ENCODE results near the gene PTPRN2.
"Not testable (repeated sequence)": the region's sequence is repeated elsewhere in the genome, so short reads cannot be mapped to it uniquely, and the experiment has no call there.

The PTPRN2 gene

DNA sequence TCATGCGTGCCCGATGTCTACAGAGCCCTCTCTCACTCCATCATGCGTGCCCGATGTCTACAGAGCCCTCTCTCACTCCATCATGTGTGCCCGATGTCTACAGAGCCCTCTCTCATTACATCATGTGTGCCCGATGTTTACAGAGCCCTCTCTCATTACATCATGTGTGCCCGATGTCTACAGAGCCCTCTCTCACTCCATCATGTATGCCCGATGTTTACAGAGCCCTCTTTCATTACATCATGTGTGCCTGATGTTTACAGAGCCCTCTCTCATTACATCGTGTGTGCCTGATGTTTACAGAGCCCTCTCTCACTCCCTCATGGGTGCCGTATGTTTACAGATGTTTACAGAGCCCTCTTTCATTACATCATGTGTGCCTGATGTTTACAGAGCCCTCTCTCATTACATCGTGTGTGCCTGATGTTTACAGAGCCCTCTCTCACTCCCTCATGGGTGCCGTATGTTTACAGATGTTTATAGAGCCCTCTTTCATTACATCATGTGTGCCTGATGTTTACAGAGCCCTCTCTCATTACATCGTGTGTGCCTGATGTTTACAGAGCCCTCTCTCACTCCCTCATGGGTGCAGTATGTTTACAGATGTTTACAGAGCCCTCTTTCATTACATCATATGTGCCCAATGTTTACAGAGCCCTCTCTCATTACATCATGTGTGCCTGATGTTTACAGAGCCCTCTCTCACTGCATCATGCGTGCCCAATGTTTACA lies 739.7 kb downstream of the PTPRN2 start:
- DNase-seq: not testable (repeated sequence)

GRCh38 chr7:157846746-157847145 lies 740.9 kb downstream of the PTPRN2 start:
- not testable (repeated sequence) for DNase-seq

DNA sequence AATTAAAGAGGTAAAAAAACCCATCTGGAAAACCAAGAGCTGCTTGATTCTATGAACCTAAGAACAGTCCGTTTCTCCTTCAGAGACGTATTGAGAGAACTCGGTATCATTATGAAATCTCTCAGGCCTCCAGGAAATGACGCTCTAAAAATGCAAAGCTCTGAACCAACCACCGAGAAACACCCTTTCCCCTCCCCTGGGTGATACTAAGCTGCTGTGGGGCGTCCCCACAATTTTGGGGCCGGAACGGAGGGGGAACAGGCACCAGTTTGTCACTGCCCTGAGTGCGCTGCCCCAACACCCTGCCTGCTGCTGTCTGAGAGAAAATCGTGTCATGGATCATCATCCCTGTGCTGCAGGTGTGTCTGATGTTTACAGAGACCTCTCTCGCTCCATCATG lies 741.4 kb downstream of the PTPRN2 start:
- DNase-seq: no peak

DNA sequence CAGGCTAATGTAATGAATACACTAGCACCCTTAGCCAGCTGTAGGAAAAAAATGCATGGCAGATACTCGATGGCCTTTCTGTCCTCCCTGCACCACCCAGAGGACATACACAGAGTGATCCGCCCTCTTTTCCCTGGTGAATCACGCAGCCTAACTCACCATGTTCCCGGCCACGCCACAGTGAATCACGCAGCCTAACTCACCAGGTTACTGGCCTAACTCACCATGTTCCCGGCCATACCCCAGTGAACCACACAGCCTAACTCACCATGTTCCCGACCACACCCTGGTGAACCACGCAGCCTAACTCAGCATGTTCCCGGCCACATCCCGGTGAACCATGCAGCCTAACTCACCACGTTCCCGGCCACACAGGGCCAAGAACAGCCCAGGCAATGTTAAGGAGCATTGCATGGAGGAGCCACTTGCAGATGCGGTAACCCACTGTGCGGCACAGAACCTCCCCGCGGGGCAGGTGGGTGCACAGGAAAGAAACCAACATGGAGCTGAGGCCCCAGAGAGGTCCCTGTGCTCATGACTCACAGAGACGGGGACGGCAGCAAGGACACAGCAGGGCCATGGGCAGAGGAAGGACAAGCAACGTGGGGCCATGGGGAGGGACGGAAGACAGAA lies 742.3 kb downstream of the PTPRN2 start:
- DNase-seq: no peak

GRCh38 chr7:157844611-157845010 lies 743.0 kb downstream of the PTPRN2 start:
- no peak for DNase-seq

- DNase-seq: no peak
Measured at GRCh38 chr7:157844141-157844540, 743.5 kb downstream of the PTPRN2 start.

DNA sequence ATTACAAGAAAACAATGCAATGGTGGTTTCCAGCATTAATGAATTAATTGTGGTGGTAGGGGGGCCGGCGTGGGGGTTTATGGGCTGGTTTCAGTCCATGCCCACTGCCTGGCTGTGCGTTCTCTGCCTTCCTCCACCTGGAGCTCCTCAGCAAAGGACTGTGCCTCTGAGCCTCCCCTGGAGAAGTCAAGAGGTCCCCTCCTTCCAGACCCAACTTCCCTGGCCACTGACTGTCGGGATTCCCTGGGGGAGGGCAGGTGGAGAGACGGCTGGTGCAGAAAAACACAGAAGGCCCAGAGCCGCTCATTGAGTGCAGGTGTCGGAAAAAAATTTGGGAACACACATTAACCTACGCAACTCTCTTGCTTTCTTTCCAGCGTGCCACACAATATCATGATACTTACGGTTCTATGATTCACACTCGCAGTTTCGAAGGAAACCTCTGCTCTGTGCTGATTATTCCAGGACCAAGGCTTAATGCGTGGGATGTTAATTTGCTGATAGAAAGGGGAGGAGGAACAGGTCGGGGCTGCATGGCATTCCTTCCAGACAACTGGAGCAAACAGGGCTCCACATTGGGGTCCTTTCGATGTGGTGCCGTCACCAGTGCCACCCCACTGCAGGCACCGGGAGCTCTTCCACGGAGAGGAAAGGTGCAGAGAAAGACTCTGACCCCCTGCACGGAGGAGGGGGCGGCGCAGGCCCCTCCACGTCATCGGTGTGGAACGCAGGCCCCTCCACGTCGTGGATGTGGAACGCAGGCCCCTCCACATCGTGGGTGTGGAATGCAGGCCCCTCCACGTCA lies 744.1 kb downstream of the PTPRN2 start:
- DNase-seq: no peak

- no peak for DNase-seq
Measured at GRCh38 chr7:157841773-157842370, 745.8 kb downstream of the PTPRN2 start.

DNA sequence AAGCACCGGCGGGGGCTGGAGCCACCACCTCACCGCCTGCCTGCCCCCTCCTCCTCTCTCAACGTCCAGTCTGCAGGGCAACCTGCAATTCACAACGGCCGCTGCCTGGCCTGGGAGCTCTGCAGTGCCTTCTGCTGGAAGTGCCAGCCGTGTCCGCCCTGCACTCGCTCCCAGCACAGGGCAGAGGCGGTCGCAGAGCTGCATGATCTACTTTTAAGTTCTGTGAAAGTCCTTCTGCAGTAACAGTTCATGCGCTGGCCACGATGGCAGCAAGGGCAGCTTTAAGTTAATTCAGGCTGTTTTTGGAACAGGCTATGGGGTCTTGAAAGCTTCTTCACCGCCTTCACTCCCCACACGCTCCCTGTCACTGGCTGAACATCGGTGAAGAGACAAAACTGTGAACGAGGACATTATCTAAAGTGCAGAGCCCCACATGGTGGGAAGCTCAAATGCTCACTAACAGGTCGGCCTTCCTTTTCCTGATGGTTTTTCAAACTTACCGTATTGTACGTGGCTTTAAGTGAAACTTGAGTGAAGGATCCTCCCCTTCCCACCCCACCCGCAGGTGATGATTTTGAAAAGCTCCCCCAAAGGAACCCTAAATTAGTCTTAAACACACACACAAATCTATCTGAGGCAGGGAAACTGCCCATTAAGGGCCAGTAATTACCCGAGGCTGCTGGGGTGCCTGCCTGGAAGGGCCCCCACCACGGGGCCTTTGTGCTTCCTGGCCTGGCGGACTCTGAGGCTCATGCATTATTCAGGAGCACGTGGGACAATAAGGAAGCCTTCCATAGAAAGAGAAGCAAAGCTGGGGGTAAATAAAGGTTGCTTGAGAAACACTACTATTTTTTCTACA lies 746.5 kb downstream of the PTPRN2 start:
- DNase-seq: no peak

DNA sequence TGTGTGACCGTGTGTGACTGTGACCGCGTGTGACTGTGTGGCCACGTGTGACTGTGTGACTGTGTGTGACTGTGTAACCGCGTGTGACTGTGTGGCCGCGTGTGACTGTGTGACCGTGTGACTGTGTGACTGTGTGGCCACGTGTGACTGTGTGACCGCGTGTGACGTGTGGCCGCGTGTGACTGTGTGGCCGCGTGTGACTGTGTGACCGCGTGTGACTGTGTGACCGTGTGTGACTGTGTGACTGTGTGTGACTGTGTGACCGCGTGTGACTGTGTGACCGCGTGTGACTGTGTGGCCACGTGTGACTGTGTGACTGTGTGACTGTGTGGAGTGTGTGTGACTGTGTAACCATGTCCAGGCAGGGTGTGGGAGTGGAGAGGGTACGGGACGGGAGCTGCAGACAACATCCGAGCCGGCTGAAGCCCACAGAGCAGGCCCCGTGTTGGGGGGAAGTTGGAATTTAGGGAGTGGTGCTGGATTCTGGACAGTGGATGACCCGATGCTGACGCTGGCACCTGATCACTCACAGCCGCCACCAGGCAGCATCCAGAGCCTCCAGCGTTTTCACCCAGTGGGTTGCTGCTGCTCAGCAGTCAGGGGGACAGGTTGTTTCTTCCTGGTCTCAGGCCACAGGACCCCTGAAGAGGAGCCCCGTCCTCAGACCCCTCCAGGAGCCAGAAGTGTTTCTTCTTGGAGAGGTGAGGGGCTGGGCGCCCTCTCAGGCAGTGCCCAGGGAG lies 747.3 kb downstream of the PTPRN2 start:
- DNase-seq: no peak

- DNase-seq: no peak
Measured at GRCh38 chr7:157839672-157840167, 747.9 kb downstream of the PTPRN2 start.

GRCh38 chr7:157839226-157839625 lies 748.4 kb downstream of the PTPRN2 start:
- DNase-seq: no peak

DNA sequence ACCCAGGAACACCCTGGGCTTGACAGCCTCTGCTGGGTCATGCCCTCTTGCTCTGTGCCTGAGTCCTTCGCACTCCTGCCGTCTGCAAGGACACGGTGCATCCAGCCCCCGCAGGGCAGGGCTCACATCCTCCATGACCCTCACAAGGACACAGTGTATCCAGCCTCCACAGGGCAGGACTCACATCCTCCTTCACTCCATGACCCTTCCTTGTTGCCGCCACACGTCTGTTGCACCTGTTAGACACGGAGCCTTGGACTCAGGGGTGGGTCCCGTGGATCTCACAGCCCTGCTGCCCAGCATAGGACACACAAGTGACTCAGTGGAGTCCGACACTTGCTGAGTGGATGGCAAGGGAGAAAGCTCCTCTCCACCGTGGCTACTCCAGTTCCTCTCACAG lies 750.1 kb downstream of the PTPRN2 start:
- no peak for DNase-seq

GRCh38 chr7:157837047-157837446 lies 750.6 kb downstream of the PTPRN2 start:
- DNase-seq: no peak

GRCh38 chr7:157834501-157835163 lies 753.0 kb downstream of the PTPRN2 start:
- no peak for DNase-seq

DNA sequence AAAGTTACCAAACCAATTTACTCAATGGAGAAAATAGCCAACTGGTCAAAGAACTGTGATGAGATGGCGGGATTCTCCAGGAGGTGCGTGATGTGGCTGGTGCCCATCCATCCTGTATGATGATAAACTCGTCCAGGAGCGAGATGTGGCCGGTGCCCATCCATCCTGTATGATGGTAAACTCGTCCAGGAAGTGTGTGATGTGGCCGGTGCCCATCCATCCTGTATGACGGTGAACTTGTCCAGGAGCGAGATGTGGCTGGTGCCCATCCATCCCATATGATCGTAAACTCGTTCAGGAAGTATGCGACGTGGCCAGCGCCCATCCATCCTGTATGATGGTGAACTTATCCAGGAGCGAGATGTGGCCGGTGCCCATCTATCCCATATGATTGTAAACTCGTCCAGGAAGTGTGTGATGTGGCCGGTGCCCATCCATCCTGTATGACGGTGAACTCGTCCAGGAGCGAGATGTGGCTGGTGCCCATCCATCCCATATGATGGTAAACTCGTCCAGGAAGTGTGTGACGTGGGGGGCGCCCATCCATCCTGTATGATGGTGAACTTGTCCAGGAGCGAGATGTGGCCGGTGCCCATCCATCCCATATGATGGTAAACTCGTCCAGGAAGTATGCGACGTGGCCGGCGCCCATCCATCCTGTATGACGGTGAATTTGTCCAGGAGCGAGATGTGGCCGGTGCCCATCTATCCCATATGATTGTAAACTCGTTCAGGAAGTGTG lies 754.6 kb downstream of the PTPRN2 start:
- no peak for DNase-seq

DNA sequence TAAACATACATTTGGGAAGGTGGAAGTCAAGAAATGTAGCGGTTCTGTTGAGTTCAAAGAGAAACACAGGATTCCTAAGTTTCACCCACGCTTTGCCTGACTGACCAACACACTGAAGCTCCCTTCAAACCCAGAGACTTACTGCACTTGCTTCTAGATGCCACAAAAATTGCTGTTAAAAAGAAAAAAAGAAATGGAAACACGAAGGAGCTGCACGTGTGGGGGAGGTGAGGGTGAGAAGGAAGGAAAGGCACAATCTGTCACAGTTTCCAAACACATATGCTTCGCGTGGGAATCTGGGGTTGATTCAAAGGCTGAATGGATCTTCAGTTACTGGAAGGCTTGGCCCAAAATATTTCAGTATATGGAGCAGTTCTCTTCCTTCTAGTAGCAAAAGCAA lies 755.2 kb downstream of the PTPRN2 start:
- DNase-seq: no peak

DNA sequence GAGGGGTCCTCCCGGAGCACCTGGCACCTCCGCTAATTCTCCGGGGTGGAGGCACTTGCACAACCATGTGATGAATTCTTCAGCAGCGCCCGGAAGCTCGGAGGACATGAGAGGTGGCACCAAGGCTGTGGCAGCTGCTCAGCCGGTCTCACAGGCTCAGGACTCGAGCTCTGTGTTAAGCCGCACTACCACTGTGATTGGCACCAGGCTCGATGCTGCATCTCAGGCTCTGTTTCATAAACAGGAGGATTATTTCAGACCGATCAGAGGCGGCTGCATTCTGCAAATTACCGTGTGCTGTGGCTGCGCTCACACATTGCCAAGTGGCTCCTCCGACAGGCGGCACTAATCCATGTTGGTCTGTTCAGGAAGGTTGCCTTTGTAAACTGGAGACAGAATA lies 755.6 kb downstream of the PTPRN2 start:
- no peak for DNase-seq

- DNase-seq: no peak
Measured at GRCh38 chr7:157831143-157831905, 756.3 kb downstream of the PTPRN2 start.
